ENCODE measurements around the gene CCDC150. TPM values are rescaled to one million over a fixed set of nuclear protein-coding genes. Genes with fewer than 3 reads are reported as not detected.

Gene CCDC150
- total and polyA plus RNA-seq, 2 donors (not counting 1 experiment from before 2014, with no cell fraction given), result 0.70 to 4.9 TPM

DNA sequence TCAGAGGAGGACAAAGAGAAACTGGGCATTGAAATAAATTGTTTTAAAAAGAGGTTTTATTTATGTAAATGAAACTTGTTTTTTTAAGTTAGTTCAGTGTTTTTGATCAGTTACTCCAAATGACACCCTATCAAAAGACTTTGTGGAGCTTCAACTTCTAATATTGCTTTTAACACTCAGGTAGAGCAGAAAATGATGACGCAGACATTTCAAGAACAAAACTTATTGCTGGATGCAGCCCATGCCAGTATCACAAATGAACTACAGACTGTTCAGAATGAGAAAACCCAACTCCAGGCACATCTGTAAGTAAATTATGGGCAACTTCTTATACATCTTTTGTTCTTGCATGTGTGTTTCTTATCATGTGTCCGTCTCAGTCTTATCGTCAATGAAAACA, 36.4 kb downstream of the CCDC150 start:
- no peaks in the 10 kb centered on the region for H3K9me3 ChIP-seq (ENCODE audit: control extremely low read depth in 1 of 3, control insufficient read depth in 2 of 3, insufficient read depth in 1 of 3, low read length in 2 of 3)
- no peak overlapping the region for H2AFZ ChIP-seq (ENCODE audit: insufficient read depth, low read depth, low read length, poor library complexity, severe bottlenecking)
- TF ChIP-seq, protein P1, sequence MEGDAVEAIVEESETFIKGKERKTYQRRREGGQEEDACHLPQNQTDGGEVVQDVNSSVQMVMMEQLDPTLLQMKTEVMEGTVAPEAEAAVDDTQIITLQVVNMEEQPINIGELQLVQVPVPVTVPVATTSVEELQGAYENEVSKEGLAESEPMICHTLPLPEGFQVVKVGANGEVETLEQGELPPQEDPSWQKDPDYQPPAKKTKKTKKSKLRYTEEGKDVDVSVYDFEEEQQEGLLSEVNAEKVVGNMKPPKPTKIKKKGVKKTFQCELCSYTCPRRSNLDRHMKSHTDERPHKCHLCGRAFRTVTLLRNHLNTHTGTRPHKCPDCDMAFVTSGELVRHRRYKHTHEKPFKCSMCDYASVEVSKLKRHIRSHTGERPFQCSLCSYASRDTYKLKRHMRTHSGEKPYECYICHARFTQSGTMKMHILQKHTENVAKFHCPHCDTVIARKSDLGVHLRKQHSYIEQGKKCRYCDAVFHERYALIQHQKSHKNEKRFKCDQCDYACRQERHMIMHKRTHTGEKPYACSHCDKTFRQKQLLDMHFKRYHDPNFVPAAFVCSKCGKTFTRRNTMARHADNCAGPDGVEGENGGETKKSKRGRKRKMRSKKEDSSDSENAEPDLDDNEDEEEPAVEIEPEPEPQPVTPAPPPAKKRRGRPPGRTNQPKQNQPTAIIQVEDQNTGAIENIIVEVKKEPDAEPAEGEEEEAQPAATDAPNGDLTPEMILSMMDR (IDR thresholded peaks at IDR 0.05), result no peak
- no peak for TF ChIP-seq EZH2 (IDR thresholded peaks at IDR 0.05; ENCODE audit: borderline replicate concordance, insufficient read depth, low read depth, low read length, poor library complexity, severe bottlenecking)
- no peak for DNase-seq
- Mint-ChIP-seq H3K27ac (no peak overlapping the region), H3K4me1 (no peaks in the 10 kb centered on the region), H3K9me3 (ENCODE audit: insufficient read depth) (no peaks in the 10 kb centered on the region), H3K27me3 (no peaks in the 10 kb centered on the region), H3K4me3 (no peak overlapping the region)
- H3K27ac ChIP-seq (ENCODE audit: low read length in 2 of 2), result no peak overlapping the region
- ATAC-seq (ENCODE audit: low read depth), result no peak
- intact Hi-C loops (cut with micrococcal nuclease), result no loop called here
- H3K27me3 ChIP-seq (replicated peaks in 1 of 4; ENCODE audit: control extremely low read depth in 1 of 4, control insufficient read depth in 3 of 4, insufficient read depth in 4 of 4, low read length in 3 of 4), result no peaks in the 10 kb centered on the region
- ChIA-PET POLR2A (no interaction called here), CTCF (no interaction called here)
- H3K4me3 ChIP-seq (ENCODE audit: control extremely low read depth in 1 of 5, extremely low read depth in 1 of 5, insufficient read depth in 1 of 5, low read depth in 2 of 5, low read length in 4 of 5), result no peak overlapping the region
- no peaks in the 10 kb centered on the region for H4K20me1 ChIP-seq (ENCODE audit: control insufficient read depth, insufficient read depth, low read length, poor library complexity, severe bottlenecking)
- H3K36me3 ChIP-seq (replicated peaks in 1 of 2; ENCODE audit: control extremely low read depth in 1 of 2, control insufficient read depth in 1 of 2, extremely low read depth in 1 of 2, insufficient read depth in 2 of 2, low read length in 1 of 2), result no peaks in the 10 kb centered on the region
- WGBS (ENCODE audit: insufficient coverage), result no CpG with 5 or more reads among the region's 3 CpGs
- H3K4me1 ChIP-seq (ENCODE audit: control insufficient read depth in 2 of 2, insufficient read depth in 2 of 2, low read length in 2 of 2), result no peaks in the 10 kb centered on the region
- no peak overlapping the region for H3K4me2 ChIP-seq (replicated peaks; ENCODE audit: low read depth, low read length, poor library complexity, severe bottlenecking)
- no peak overlapping the region for H3K9ac ChIP-seq (ENCODE audit: low read length)
- no peaks in the 10 kb centered on the region for H3K79me2 ChIP-seq (ENCODE audit: control insufficient read depth, insufficient read depth, low read length)

DNA sequence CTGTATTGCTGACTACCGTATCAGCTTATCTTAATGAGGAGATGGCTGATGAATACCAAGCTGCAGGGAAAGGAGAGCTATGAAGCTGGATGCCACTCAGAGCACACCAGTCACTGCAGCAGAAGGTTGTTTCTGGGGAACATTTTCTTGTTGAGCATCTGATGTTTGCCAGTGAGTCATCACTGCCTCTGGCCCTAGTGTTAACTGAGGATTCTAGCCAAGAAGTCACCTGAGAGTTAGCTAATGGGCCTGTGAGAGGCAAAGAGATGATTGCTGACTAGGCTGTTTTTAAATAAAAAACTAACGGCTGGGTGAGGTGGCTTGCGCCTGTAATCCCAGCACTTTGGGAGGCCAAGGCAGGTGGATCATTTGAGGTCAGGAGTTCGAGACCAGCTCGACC, 37.9 kb downstream of the CCDC150 start:
- no peaks in the 10 kb centered on the region for H3K9me3 ChIP-seq (ENCODE audit: control extremely low read depth in 1 of 3, control insufficient read depth in 2 of 3, insufficient read depth in 1 of 3, low read length in 2 of 3)
- no peak overlapping the region for H3K27ac ChIP-seq (ENCODE audit: low read length in 2 of 2)
- Mint-ChIP-seq H3K27ac (no peak overlapping the region), H3K27me3 (no peaks in the 10 kb centered on the region), H3K4me1 (no peaks in the 10 kb centered on the region), H3K4me3 (no peak overlapping the region), H3K9me3 (ENCODE audit: insufficient read depth) (no peaks in the 10 kb centered on the region)
- ATAC-seq (ENCODE audit: low read depth) (no peak), DNase-seq (no peak)
- no peak overlapping the region for H3K4me3 ChIP-seq (ENCODE audit: control extremely low read depth in 1 of 5, extremely low read depth in 1 of 5, insufficient read depth in 1 of 5, low read depth in 2 of 5, low read length in 4 of 5)
- no peaks in the 10 kb centered on the region for H3K36me3 ChIP-seq (replicated peaks in 1 of 2; ENCODE audit: control extremely low read depth in 1 of 2, control insufficient read depth in 1 of 2, extremely low read depth in 1 of 2, insufficient read depth in 2 of 2, low read length in 1 of 2)
- H3K4me1 ChIP-seq (ENCODE audit: control insufficient read depth in 2 of 2, insufficient read depth in 2 of 2, low read length in 2 of 2), result no peaks in the 10 kb centered on the region
- H3K79me2 ChIP-seq (ENCODE audit: control insufficient read depth, insufficient read depth, low read length), result no peaks in the 10 kb centered on the region
- H4K20me1 ChIP-seq (ENCODE audit: control insufficient read depth, insufficient read depth, low read length, poor library complexity, severe bottlenecking), result no peaks in the 10 kb centered on the region
- TF ChIP-seq, protein P1 (IDR thresholded peaks at IDR 0.05), result no peak
- TF ChIP-seq EZH2 (IDR thresholded peaks at IDR 0.05; ENCODE audit: borderline replicate concordance, insufficient read depth, low read depth, low read length, poor library complexity, severe bottlenecking), result no peak
- ChIA-PET CTCF (no interaction called here), POLR2A (no interaction called here)
- H3K9ac ChIP-seq (ENCODE audit: low read length), result no peak overlapping the region
- no peak overlapping the region for H3K4me2 ChIP-seq (replicated peaks; ENCODE audit: low read depth, low read length, poor library complexity, severe bottlenecking)
- no peaks in the 10 kb centered on the region for H3K27me3 ChIP-seq (replicated peaks in 1 of 4; ENCODE audit: control extremely low read depth in 1 of 4, control insufficient read depth in 3 of 4, insufficient read depth in 4 of 4, low read length in 3 of 4)
- WGBS (ENCODE audit: insufficient coverage), result 100% methylated on average over 2 of the region's 5 CpGs
- intact Hi-C loops (cut with micrococcal nuclease), result no loop called here
- H2AFZ ChIP-seq (ENCODE audit: insufficient read depth, low read depth, low read length, poor library complexity, severe bottlenecking), result no peak overlapping the region

Data from B cell (primary cell).